ENCODE data around the gene ADH4.

GRCh38 chr4:99099311-99099710 is 44.8 kb downstream of the ADH4 start:
- TF ChIP-seq CTCF (conservative IDR thresholded peaks at IDR 0.05; ENCODE audit: low read length) (no peak), EZH2phosphoT487 (IDR thresholded peaks at IDR 0.05; ENCODE audit: borderline replicate concordance, low read depth, low read length) (no peak)
